Measurements from ENCODE around the gene ISL2. TPM values are rescaled to one million over a fixed set of nuclear protein-coding genes. Genes with fewer than 3 reads are reported as not detected.

The ISL2 gene
- total RNA-seq, 1 donor: not detected

DNA sequence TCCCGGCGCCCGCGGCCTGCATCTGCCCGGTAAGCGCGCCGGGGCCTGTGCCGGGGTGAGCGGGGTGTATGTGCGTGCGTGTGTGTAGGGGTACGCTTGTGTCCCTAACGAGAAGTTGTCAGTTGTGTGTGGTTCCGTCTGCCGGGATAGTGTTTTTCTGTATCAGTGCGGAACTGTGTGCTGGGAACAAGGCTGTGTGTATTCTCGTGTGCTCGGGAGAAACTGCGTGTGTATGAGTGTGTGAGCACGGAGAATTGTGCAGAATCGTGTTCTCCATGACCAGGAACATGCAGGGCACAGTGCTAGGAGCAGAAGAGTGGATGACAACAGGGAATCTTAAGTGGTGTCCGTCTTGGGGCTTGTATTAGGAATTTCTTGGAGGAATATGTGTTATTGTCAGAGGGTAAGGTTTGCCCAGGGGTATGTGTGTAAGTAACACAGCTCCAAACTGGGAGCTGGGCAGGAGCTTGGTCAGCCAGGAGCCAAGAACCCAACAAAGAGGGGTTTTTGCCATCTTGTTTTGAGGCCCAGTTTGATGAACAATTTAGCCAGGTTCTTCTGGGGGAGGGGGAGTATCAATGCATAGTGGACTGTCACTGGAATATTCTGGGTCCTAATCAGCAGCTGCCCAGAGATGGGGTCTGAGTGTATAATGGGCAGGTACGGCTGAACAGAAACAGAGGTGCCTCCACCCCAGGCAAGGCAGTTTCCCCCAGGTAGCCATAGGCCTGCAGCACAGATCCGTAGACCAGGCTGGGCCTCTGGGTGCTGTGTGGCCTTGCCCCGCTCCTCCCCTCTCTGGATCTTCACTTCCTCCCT lies 2.1 kb downstream of the ISL2 start:
- DNase-seq (ENCODE audit: low read depth): no peak
- TF ChIP-seq, protein P1, sequence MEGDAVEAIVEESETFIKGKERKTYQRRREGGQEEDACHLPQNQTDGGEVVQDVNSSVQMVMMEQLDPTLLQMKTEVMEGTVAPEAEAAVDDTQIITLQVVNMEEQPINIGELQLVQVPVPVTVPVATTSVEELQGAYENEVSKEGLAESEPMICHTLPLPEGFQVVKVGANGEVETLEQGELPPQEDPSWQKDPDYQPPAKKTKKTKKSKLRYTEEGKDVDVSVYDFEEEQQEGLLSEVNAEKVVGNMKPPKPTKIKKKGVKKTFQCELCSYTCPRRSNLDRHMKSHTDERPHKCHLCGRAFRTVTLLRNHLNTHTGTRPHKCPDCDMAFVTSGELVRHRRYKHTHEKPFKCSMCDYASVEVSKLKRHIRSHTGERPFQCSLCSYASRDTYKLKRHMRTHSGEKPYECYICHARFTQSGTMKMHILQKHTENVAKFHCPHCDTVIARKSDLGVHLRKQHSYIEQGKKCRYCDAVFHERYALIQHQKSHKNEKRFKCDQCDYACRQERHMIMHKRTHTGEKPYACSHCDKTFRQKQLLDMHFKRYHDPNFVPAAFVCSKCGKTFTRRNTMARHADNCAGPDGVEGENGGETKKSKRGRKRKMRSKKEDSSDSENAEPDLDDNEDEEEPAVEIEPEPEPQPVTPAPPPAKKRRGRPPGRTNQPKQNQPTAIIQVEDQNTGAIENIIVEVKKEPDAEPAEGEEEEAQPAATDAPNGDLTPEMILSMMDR (IDR thresholded peaks at IDR 0.05; ENCODE audit: insufficient read depth, low read depth, low read length): no peak
- no peak overlapping the region for H3K4me3 ChIP-seq (ENCODE audit: low read depth, low read length)

DNA sequence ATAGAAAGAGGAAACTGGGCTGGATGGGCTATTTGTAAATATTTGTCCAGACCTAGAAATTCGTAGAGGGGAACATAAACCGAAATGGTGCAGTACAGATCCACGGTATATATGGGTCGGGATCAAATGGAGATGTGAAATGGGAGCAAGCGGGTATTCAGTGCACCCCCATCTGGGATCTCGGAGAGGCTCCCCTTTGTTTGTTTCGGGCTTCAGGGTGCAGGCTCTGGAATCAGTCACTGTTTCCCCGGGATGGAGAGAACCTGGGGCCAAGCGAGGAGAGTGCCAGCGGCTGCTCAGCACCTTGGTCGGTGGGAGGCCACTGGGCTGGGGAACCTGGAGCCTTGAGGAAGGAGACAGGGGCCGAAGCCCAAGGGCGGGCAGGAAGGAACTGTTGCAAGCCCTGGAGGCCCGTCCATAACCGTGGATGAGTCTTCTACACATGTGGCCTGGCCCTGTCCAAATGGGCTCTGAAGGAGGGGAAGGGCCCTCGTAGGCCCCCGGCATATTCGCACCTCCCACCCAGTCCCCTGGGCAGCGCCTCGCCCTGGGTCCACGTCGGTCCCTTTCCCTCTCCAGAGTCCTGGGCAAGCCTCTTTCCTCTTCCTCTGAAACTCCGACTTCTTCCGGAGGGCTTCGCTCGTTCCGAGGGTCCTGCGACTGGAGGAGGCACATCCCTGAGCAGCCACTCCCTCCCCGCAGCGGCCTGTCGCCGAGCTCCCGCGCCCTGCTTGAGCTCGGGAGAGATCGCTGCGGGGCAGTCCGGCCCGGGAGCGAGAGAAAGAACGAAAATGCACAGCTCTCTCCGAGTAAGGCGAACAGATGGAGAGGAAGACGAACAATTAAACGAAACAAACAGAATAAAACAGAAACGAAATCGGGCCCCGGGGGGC lies 3.0 kb downstream of the ISL2 start:
- peak; percentile 41 for DNase-seq (ENCODE audit: low read depth)
- no peak overlapping the region for H3K4me3 ChIP-seq (ENCODE audit: low read depth, low read length)
- TF ChIP-seq, protein P1 (IDR thresholded peaks at IDR 0.05; ENCODE audit: insufficient read depth, low read depth, low read length): no peak

DNA sequence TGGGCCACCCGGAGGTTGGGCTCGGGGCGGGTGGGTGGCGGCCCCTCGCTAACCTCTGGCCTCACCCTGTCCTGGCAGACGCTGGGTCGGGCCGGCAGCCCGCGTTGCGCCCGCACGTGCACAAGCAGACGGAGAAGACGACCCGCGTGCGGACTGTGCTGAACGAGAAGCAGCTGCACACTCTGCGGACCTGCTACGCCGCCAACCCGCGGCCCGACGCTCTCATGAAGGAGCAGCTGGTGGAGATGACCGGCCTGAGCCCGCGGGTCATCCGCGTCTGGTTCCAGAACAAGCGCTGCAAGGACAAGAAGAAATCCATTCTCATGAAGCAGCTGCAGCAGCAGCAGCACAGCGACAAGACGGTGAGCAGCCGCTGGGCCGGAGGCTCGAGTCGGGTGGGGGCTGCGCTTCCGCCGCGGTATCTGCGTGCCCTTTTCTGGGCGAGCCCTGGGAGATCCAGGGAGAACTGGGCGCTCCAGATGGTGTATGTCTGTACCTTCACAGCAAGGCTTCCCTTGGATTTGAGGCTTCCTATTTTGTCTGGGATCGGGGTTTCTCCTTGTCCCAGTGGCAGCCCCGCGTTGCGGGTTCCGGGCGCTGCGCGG lies 3.7 kb downstream of the ISL2 start:
- TF ChIP-seq, protein P1 (IDR thresholded peaks at IDR 0.05; ENCODE audit: insufficient read depth, low read depth, low read length): no peak
- no peak overlapping the region for H3K4me3 ChIP-seq (ENCODE audit: low read depth, low read length)
- peak; percentile 28 for DNase-seq (ENCODE audit: low read depth)

DNA sequence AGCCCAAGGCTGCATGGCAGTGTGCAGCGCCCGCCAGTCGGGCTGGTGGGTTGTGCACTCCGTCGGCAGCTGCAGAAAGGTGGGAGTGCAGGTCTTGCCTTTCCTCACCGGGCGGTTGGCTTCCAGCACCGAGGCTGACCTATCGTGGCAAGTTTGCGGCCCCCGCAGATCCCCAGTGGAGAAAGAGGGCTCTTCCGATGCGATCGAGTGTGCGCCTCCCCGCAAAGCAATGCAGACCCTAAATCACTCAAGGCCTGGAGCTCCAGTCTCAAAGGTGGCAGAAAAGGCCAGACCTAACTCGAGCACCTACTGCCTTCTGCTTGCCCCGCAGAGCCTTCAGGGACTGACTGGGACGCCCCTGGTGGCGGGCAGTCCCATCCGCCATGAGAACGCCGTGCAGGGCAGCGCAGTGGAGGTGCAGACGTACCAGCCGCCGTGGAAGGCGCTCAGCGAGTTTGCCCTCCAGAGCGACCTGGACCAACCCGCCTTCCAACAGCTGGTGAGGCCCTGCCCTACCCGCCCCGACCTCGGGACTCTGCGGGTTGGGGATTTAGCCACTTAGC lies 4.3 kb downstream of the ISL2 start:
- no peak overlapping the region for H3K4me3 ChIP-seq (ENCODE audit: low read depth, low read length)
- DNase-seq (ENCODE audit: low read depth): no peak
- TF ChIP-seq, protein P1 (IDR thresholded peaks at IDR 0.05; ENCODE audit: insufficient read depth, low read depth, low read length): no peak

DNA sequence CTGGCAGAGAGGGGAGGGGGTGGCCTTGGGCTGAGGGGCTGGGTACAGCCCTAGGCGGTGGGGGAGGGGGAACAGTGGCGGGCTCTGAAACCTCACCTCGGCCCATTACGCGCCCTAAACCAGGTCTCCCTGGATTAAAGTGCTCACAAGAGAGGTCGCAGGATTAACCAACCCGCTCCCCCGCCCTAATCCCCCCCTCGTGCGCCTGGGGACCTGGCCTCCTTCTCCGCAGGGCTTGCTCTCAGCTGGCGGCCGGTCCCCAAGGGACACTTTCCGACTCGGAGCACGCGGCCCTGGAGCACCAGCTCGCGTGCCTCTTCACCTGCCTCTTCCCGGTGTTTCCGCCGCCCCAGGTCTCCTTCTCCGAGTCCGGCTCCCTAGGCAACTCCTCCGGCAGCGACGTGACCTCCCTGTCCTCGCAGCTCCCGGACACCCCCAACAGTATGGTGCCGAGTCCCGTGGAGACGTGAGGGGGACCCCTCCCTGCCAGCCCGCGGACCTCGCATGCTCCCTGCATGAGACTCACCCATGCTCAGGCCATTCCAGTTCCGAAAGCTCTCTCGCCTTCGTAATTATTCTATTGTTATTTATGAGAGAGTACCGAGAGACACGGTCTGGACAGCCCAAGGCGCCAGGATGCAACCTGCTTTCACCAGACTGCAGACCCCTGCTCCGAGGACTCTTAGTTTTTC lies 4.9 kb downstream of the ISL2 start:
- TF ChIP-seq, protein P1 (IDR thresholded peaks at IDR 0.05; ENCODE audit: insufficient read depth, low read depth, low read length): no peak
- no peak overlapping the region for H3K4me3 ChIP-seq (ENCODE audit: low read depth, low read length)
- no peak for DNase-seq (ENCODE audit: low read depth)

DNA sequence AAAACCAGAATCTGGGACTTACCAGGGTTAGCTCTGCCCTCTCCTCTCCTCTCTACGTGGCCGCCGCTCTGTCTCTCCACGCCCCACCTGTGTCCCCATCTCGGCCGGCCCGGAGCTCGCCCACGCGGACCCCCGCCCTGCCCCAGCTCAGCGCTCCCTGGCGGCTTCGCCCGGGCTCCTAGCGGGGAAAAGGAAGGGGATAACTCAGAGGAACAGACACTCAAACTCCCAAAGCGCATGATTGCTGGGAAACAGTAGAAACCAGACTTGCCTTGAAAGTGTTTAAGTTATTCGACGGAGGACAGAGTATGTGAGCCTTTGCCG lies 5.4 kb downstream of the ISL2 start:
- DNase-seq (ENCODE audit: low read depth): no peak
- TF ChIP-seq, protein P1 (IDR thresholded peaks at IDR 0.05; ENCODE audit: insufficient read depth, low read depth, low read length): no peak
- no peak overlapping the region for H3K4me3 ChIP-seq (ENCODE audit: low read depth, low read length)

Measured in fibroblast of villous mesenchyme (primary cell).